Measurements from ENCODE around the gene LRRC18. TPM values are rescaled to one million over a fixed set of nuclear protein-coding genes. Genes with fewer than 3 reads are reported as not detected.

LRRC18 gene
- total and polyA plus RNA-seq, 10 of the 15 experiments (the other 5 are each of a cell fraction or from before 2014, with no cell fraction given): 0.16 to 0.47 (median 0.24) TPM; not detected in 6

DNA sequence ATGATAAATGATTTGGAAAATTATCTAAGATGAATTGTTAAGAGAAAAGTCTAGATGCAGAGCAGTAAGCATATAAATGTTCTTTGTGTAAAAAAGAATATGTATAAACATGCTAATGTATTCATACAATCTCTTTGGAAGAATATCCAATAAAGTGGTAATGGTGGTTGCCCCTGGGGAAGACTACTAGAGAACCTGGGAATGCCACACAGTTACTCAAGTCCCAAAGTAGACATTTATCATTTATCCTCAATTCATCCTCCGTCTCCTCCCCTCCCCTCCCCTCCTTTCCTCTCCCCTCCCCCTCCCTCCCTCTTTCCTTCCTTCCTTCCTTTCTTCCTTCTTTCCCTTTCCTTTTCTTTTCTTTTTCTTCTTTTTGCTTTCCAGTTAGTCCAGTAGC lies 51.7 kb downstream of the LRRC18 start:
- Histone ChIP-seq H3K27ac (ENCODE audit: control insufficient read depth, insufficient read depth) (no peak overlapping the region), H3K79me2 (ENCODE audit: control insufficient read depth, insufficient read depth, low read length) (no peaks in the 10 kb centered on the region), H2AFZ (ENCODE audit: control insufficient read depth, low read depth, low read length) (no peak overlapping the region), H3K4me2 (ENCODE audit: control insufficient read depth, insufficient read depth) (no peak overlapping the region), H3K9me3 (replicated peaks; ENCODE audit: control insufficient read depth, insufficient read depth, low read length) (no peaks in the 10 kb centered on the region), H3K9ac (ENCODE audit: control insufficient read depth, insufficient read depth, low read length) (no peak overlapping the region), H3K4me1 (ENCODE audit: control insufficient read depth, insufficient read depth, low read length) (no peaks in the 10 kb centered on the region), H3K27me3 (replicated peaks in 1 of 2; ENCODE audit: control insufficient read depth in 2 of 2, insufficient read depth in 2 of 2, low read length in 1 of 2) (no peaks in the 10 kb centered on the region), H3K4me3 (no peak overlapping the region), H4K20me1 (ENCODE audit: control insufficient read depth, insufficient read depth) (no peaks in the 10 kb centered on the region), H3K36me3 (ENCODE audit: control insufficient read depth in 2 of 2, insufficient read depth in 2 of 2, low read length in 1 of 2) (peaks cover 6 to 25% of the 10 kb centered on the region in 2 experiments; a peak in 3 of 4 replicates)
- intact Hi-C loops (cut with micrococcal nuclease; ENCODE audit: unreplicated experiment) (no loop called here), in situ Hi-C loops (cut with MboI) (no loop called here)
- WGBS (ENCODE audit: insufficient coverage, insufficient replicate concordance, low lambda C conversion rate, missing lambda C conversion rate): 56% methylated on average over 1 of the region's 1 CpG
- no peak for FAIRE-seq
- SMC1A ChIA-PET (ENCODE audit: uncharacterized antibody, unreplicated experiment): no interaction called here
- CTCF ChIA-PET: interaction anchor here (0.6 kb wide), 1 partner anchor 652 kb away, joined by 4 read pairs; no protein-coding TSS in a partner anchor
- no peak for DNase-seq (ENCODE audit: low read depth, low spot score)
- ATAC-seq: no peak
- POLR2A ChIA-PET: no interaction called here
- TF ChIP-seq HDAC6 (IDR thresholded peaks at IDR 0.05; ENCODE audit: unreplicated experiment): no peak
- TF ChIP-seq, protein P1, sequence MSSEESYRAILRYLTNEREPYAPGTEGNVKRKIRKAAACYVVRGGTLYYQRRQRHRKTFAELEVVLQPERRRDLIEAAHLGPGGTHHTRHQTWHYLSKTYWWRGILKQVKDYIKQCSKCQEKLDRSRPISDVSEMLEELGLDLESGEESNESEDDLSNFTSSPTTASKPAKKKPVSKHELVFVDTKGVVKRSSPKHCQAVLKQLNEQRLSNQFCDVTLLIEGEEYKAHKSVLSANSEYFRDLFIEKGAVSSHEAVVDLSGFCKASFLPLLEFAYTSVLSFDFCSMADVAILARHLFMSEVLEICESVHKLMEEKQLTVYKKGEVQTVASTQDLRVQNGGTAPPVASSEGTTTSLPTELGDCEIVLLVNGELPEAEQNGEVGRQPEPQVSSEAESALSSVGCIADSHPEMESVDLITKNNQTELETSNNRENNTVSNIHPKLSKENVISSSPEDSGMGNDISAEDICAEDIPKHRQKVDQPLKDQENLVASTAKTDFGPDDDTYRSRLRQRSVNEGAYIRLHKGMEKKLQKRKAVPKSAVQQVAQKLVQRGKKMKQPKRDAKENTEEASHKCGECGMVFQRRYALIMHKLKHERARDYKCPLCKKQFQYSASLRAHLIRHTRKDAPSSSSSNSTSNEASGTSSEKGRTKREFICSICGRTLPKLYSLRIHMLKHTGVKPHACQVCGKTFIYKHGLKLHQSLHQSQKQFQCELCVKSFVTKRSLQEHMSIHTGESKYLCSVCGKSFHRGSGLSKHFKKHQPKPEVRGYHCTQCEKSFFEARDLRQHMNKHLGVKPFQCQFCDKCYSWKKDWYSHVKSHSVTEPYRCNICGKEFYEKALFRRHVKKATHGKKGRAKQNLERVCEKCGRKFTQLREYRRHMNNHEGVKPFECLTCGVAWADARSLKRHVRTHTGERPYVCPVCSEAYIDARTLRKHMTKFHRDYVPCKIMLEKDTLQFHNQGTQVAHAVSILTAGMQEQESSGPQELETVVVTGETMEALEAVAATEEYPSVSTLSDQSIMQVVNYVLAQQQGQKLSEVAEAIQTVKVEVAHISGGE (CRISPR knock-in tag; IDR thresholded peaks at IDR 0.05): no peak
- no peak for TF ChIP-seq BACH1 (IDR thresholded peaks at IDR 0.05; ENCODE audit: borderline replicate concordance)
- no peak for TF ChIP-seq ZBTB33 (IDR thresholded peaks at IDR 0.05)
- BruUV-seq (replicated peaks): no TSS peak
- RAD21 ChIA-PET (ENCODE audit: unreplicated experiment): no interaction called here
